HCT116 (cell line): Measurements from ENCODE around the gene USP9Y. TPM values are rescaled to one million over a fixed set of nuclear protein-coding genes. Genes with fewer than 3 reads are reported as not detected.

Source experiments
- ATAC-seq: fragments of 200-7000 bp; cut with Tn5 transposase; 2 replicates; pipeline ENCODE4 v1.9.1; 2020; ENCODE audit warnings: mild to moderate bottlenecking, moderate library complexity
- BruUV-seq: library from RNA; stranded (reverse); fragments of 400-500 nt; replicated peaks from 2 replicates; lab custom pipeline; 2021; lab: Mats Ljungman, UMichigan
- CTCF ChIA-PET: fragments of 300-600 bp; sonication (Branson Sonifier 250); formaldehyde crosslinking; loops from one replicate; lab custom pipeline; 2021; ENCODE audit warnings: antibody characterized with exemption; lab: Charles Lee
- POLR2A ChIA-PET: fragments of 300-600, 350-600 bp; sonication (Branson Sonifier 250); formaldehyde crosslinking; loops from one replicate; lab custom pipeline; 2021; ENCODE audit warnings: antibody characterized with exemption; lab: Charles Lee
- RAD21 ChIA-PET, 2 experiments: fragments of 300-600 bp; sonication (Branson Sonifier 250); formaldehyde crosslinking; loops; one replicate each; lab custom pipeline; 2023; ENCODE audit warnings: low total read pairs in 2 of 2; ENCODE audit not compliant: uncharacterized antibody in 2 of 2, unreplicated experiment in 2 of 2, low non-redundant PET in 1 of 2; lab: Charles Lee
- DNase-seq: peaks from one replicate; pipeline ENCODE4 v3.0.0-alpha.2; 2010; ENCODE audit warnings: low read depth, low spot score
- H2AFZ ChIP-seq: fragments of 200-600 bp; shearing (Covaris generic), sonication (generic); 2 replicates; pipeline ENCODE4 v1.6.1; 2017; ENCODE audit warnings: low read depth, mixed run types, mixed read lengths, antibody characterized with exemption, low read length; ENCODE audit not compliant: poor library complexity, severe bottlenecking
- H3K27ac ChIP-seq: 2 replicates; pipeline ENCODE4 v1.5.1; 2012; ENCODE audit warnings: low read depth, low read length
- H3K27me3 ChIP-seq: fragments of 200-600 bp; sonication (generic); 2 replicates; pipeline ENCODE4 v1.6.1; 2016; ENCODE audit warnings: mixed run types, low read length, mixed read lengths; ENCODE audit not compliant: insufficient read depth
- H3K36me3 ChIP-seq, 2 experiments: fragments of 200-500 bp in 1 of 2; fragments of 200-600 bp in 1 of 2; sonication (Bioruptor generic) in 1 of 2; sonication (generic) in 1 of 2; 2 replicates each; pipeline versions ENCODE4 v1.5.1 to v1.6.1; 2014 to 2016; ENCODE audit warnings: low read length in 2 of 2, inconsistent platforms in 1 of 2, mixed read lengths in 1 of 2, mixed run types in 1 of 2; ENCODE audit not compliant: insufficient read depth in 2 of 2, control insufficient read depth in 1 of 2
- H3K4me1 ChIP-seq, 2 experiments: fragments of 200-600 bp in 1 of 2; sonication (generic) in 1 of 2; 2 replicates each; pipeline versions ENCODE4 v1.5.1 to v1.6.1; 2012 to 2017; ENCODE audit warnings: low read length in 2 of 2, inconsistent platforms in 1 of 2, mild to moderate bottlenecking in 1 of 2, mixed read lengths in 1 of 2, mixed run types in 1 of 2, moderate library complexity in 1 of 2; ENCODE audit not compliant: insufficient read depth in 2 of 2, control insufficient read depth in 1 of 2
- H3K4me2 ChIP-seq: fragments of 200-600 bp; sonication (generic); 2 replicates; pipeline ENCODE4 v1.6.1; 2017; ENCODE audit warnings: mixed run types, low read length, mixed read lengths
- H3K4me3 ChIP-seq, 2 experiments: fragments of 200-600 bp in 1 of 2; sonication (generic) in 1 of 2; replicated peaks in 1 of 2; 2 replicates each; pipeline ENCODE4 v1.5.1; 2011 to 2016; ENCODE audit warnings: low read length in 2 of 2, control low read depth in 1 of 2, low read depth in 1 of 2, mild to moderate bottlenecking in 1 of 2, mixed read lengths in 1 of 2, mixed run types in 1 of 2
- H3K79me2 ChIP-seq: fragments of 200-600 bp; sonication (generic); 2 replicates; pipeline ENCODE4 v1.6.1; 2017; ENCODE audit warnings: mild to moderate bottlenecking, mixed run types, low read length, moderate library complexity, mixed read lengths; ENCODE audit not compliant: insufficient read depth
- H3K9ac ChIP-seq: fragments of 200-600 bp; sonication (generic); 2 replicates; pipeline ENCODE4 v1.6.1; 2016; ENCODE audit warnings: low read length, mixed read lengths
- H3K9me2 ChIP-seq: fragments of 200-600 bp; sonication (generic), shearing (Covaris generic); 2 replicates; pipeline ENCODE4 v1.6.1; 2017; ENCODE audit warnings: mixed run types, mild to moderate bottlenecking, moderate library complexity; ENCODE audit not compliant: insufficient read depth
- H3K9me3 ChIP-seq, 2 experiments: fragments of 200-500 bp in 1 of 2; fragments of 200-600 bp in 1 of 2; sonication (Bioruptor generic) in 1 of 2; sonication (generic) in 1 of 2; 2 replicates each; pipeline ENCODE4 v1.6.1; 2014 to 2017; ENCODE audit warnings: low read length in 2 of 2, mixed read lengths in 2 of 2, inconsistent platforms in 1 of 2, low read depth in 1 of 2, mild to moderate bottlenecking in 1 of 2, mixed run types in 1 of 2, moderate library complexity in 1 of 2; ENCODE audit not compliant: control insufficient read depth in 1 of 2, insufficient read depth in 1 of 2
- H4K20me1 ChIP-seq: fragments of 200-600 bp; sonication (generic), shearing (Covaris generic); 2 replicates; pipeline ENCODE4 v1.6.1; 2017; ENCODE audit warnings: mixed run types, mild to moderate bottlenecking, moderate library complexity; ENCODE audit not compliant: insufficient read depth
- CBX3 ChIP-seq: IDR thresholded peaks from 2 replicates; pipeline ENCODE4 v1.6.1; 2012; ENCODE audit warnings: low read depth
- EGR1 ChIP-seq: IDR thresholded peaks from 2 replicates; pipeline ENCODE4 v1.6.1; 2012; ENCODE audit warnings: low read depth
- ELF1 ChIP-seq: IDR thresholded peaks from 2 replicates; pipeline ENCODE4 v1.6.1; 2012; ENCODE audit warnings: low read depth, borderline replicate concordance
- EZH2phosphoT487 ChIP-seq: fragments of 200-600 bp; IDR thresholded peaks from 2 replicates; pipeline ENCODE4 v1.6.1; 2018; ENCODE audit warnings: antibody characterized with exemption, borderline replicate concordance
- FOSL1 ChIP-seq: IDR thresholded peaks from 2 replicates; pipeline ENCODE4 v1.6.1; 2012; ENCODE audit warnings: low read depth
- JUND ChIP-seq: IDR thresholded peaks from 2 replicates; pipeline ENCODE4 v1.6.1; 2012
- POLR2A ChIP-seq: IDR thresholded peaks from 2 replicates; pipeline ENCODE4 v1.7.0; 2011; ENCODE audit warnings: borderline replicate concordance; ENCODE audit not compliant: insufficient read depth, insufficient read length; ENCODE audit errors: extremely low read depth
- POLR2AphosphoS5 ChIP-seq: IDR thresholded peaks from 2 replicates; pipeline ENCODE4 v1.6.1; 2011; ENCODE audit warnings: mild to moderate bottlenecking, low read depth, low read length, moderate library complexity
- SP1 ChIP-seq: IDR thresholded peaks from 2 replicates; pipeline ENCODE4 v1.6.1; 2012; ENCODE audit warnings: low read depth
- SRF ChIP-seq: IDR thresholded peaks from 2 replicates; pipeline ENCODE4 v1.6.1; 2012; ENCODE audit warnings: low read depth
- ZBTB33 ChIP-seq: IDR thresholded peaks from 2 replicates; pipeline ENCODE4 v1.6.1; 2011; ENCODE audit warnings: mild to moderate bottlenecking, low read length, moderate library complexity; ENCODE audit not compliant: insufficient replicate concordance; ENCODE audit errors: extremely low read depth
- ZNF274 ChIP-seq: fragments of 200-500 bp; sonication (Bioruptor generic); IDR thresholded peaks from 2 replicates; pipeline ENCODE4 v1.6.1; 2014; ENCODE audit warnings: mild to moderate bottlenecking, low read depth, low read length, inconsistent platforms
- intact Hi-C: fragments of 100-400 bp; cut with micrococcal nuclease; formaldehyde crosslinking; loops from 2 replicates; pipeline ENCODE4 v1.10.0; 2022
- total RNA-seq: library from RNA; stranded (reverse); gene quantifications from one replicate; pipeline ENCODE4 v1.2.1, GENCODE V29; 2021; ENCODE audit not compliant: unreplicated experiment
- TF ChIP-seq, protein P1 (sequence below): IDR thresholded peaks from 2 replicates; pipeline ENCODE4 v1.6.1; 2012

Gene USP9Y
- total RNA-seq, 1 experiment from 2014 or later, result 4.4 TPM

DNA sequence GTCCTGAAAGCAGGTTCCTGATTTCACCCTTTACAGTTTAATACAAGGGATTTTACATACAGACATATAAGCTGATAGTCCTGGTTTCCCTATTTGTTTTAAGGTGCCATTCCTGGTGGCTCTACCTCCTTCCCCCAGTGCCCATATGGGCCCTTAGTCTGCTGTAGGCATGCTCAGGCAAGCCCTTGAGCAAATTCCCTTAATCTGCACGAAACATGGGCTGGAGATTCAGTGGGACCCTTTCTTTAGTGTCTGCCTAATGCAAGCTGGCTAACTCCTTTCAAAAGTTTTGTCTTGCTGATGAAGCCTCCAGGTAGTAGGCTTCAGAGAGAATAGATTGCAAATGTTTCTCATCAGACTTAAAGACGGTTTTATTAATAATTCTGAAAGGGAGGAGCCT lies 22.9 kb upstream of the USP9Y start:
- intact Hi-C loops, result no loop called here
- ATAC-seq, result no peak

More for the DNA sequence above, 22.9 kb upstream of the USP9Y start:
- H3K36me3 ChIP-seq, result no peaks in the 10 kb centered on the region
- no peaks in the 10 kb centered on the region for H3K79me2 ChIP-seq
- no peaks in the 10 kb centered on the region for H3K9me2 ChIP-seq
- H3K4me3 ChIP-seq, result no peak overlapping the region
- no peaks in the 10 kb centered on the region for H3K9me3 ChIP-seq
- POLR2A ChIA-PET, result no interaction called here
- no peak overlapping the region for H2AFZ ChIP-seq
- RAD21 ChIA-PET, result no interaction called here
- H3K27ac ChIP-seq, result no peak overlapping the region
- no peaks in the 10 kb centered on the region for H3K4me1 ChIP-seq
- no peak for DNase-seq
- CTCF ChIA-PET, result no interaction called here
- no peak for TF ChIP-seq POLR2AphosphoS5
- no peak for TF ChIP-seq ELF1
- no peak for TF ChIP-seq ZNF274
- no peak for TF ChIP-seq SP1
- no peak for TF ChIP-seq ZBTB33
- TF ChIP-seq EZH2phosphoT487, result no peak
- no peak for TF ChIP-seq SRF
- TF ChIP-seq FOSL1, result no peak
- TF ChIP-seq POLR2A, result no peak
- no peak for TF ChIP-seq EGR1
- no peak for TF ChIP-seq CBX3
- TF ChIP-seq JUND, result no peak
- TF ChIP-seq, protein P1, sequence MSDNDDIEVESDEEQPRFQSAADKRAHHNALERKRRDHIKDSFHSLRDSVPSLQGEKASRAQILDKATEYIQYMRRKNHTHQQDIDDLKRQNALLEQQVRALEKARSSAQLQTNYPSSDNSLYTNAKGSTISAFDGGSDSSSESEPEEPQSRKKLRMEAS, result no peak
- H3K9ac ChIP-seq, result no peak overlapping the region
- H3K27me3 ChIP-seq, result no peaks in the 10 kb centered on the region
- no peaks in the 10 kb centered on the region for H4K20me1 ChIP-seq
- no TSS peak for BruUV-seq
- no peak overlapping the region for H3K4me2 ChIP-seq
